Measurements from ENCODE around the gene G3BP1.

G3BP1 gene

DNA sequence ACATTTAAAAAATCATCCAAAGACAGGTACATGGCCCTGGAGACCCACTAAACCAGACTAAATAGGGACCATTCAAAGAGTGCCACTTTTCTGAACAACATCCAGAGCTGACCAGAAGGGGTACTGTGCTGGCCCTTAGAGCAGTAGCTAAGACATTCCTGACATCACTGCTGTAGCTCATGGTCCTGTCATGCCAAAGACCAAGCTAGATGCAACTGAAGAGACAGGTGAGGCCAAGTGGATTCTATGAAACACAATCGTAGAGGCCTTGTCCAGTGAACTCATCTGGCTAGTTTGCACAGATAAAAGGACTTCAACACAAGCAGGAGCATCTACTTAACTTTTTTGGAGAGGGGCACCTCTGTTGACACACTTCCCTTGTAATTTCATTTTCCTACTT, 43.3 kb downstream of the G3BP1 start:
- peaks cover 62% of the 10 kb centered on the region for H3K36me3 ChIP-seq (ENCODE audit: insufficient read depth, low read length)
- no peaks in the 10 kb centered on the region for H3F3A ChIP-seq (ENCODE audit: insufficient read depth, low read length)
- H3K4me2 ChIP-seq (ENCODE audit: low read length): no peak overlapping the region
- H2AFZ ChIP-seq (ENCODE audit: low read length): no peak overlapping the region
- H3K9ac ChIP-seq (ENCODE audit: low read length): no peak overlapping the region
- H3K9me2 ChIP-seq (ENCODE audit: low read depth, low read length): no peaks in the 10 kb centered on the region
- no peak overlapping the region for H3K4me3 ChIP-seq (ENCODE audit: low read depth, low read length, poor library complexity, severe bottlenecking)
- H3K27me3 ChIP-seq (ENCODE audit: insufficient read depth, low read length): no peaks in the 10 kb centered on the region
- no peaks in the 10 kb centered on the region for H3K4me1 ChIP-seq (ENCODE audit: insufficient read depth, low read length, severe bottlenecking)
- H4K20me1 ChIP-seq (ENCODE audit: insufficient read depth, low read length): 0 out of 2 replicates have a peak, but pooled peaks cover 3% of the 10 kb centered on the region
- no peaks in the 10 kb centered on the region for H3K79me2 ChIP-seq (ENCODE audit: insufficient read depth, low read length)
- H3K27ac ChIP-seq (ENCODE audit: low read depth, low read length, poor library complexity, severe bottlenecking): no peak overlapping the region
- no peaks in the 10 kb centered on the region for H3K9me3 ChIP-seq (ENCODE audit: low read length)
- no peak for TF ChIP-seq EZH2 (IDR thresholded peaks at IDR 0.05; ENCODE audit: borderline replicate concordance, low read length)
- TF ChIP-seq, protein P1, sequence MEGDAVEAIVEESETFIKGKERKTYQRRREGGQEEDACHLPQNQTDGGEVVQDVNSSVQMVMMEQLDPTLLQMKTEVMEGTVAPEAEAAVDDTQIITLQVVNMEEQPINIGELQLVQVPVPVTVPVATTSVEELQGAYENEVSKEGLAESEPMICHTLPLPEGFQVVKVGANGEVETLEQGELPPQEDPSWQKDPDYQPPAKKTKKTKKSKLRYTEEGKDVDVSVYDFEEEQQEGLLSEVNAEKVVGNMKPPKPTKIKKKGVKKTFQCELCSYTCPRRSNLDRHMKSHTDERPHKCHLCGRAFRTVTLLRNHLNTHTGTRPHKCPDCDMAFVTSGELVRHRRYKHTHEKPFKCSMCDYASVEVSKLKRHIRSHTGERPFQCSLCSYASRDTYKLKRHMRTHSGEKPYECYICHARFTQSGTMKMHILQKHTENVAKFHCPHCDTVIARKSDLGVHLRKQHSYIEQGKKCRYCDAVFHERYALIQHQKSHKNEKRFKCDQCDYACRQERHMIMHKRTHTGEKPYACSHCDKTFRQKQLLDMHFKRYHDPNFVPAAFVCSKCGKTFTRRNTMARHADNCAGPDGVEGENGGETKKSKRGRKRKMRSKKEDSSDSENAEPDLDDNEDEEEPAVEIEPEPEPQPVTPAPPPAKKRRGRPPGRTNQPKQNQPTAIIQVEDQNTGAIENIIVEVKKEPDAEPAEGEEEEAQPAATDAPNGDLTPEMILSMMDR (IDR thresholded peaks at IDR 0.05; ENCODE audit: low read length): no peak

DNA sequence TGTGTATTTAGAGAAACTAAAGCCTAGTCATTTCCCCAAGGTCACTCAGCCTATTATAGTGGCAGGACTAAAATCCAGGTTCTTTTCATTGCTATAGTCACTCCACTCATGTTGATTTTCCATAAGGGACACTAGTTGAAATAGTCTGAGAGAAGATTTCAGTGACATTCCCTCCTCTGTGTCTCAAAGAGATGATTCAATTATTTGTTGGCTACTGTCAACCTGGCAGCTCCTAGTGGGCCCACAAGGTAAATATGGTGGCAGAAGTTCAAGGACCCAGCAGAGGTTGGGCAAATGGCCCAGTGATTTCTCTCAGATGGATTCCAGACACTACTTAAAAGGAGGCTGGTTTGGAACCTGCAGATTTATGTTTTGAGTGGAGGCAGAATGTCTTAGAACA, 48.1 kb downstream of the G3BP1 start:
- H3K9me3 ChIP-seq (ENCODE audit: low read length): no peaks in the 10 kb centered on the region
- H3K27ac ChIP-seq (ENCODE audit: low read depth, low read length, poor library complexity, severe bottlenecking): no peak overlapping the region
- no peaks in the 10 kb centered on the region for H3F3A ChIP-seq (ENCODE audit: insufficient read depth, low read length)
- no peak overlapping the region for H3K9ac ChIP-seq (ENCODE audit: low read length)
- H4K20me1 ChIP-seq (ENCODE audit: insufficient read depth, low read length): no peaks in the 10 kb centered on the region
- no peaks in the 10 kb centered on the region for H3K27me3 ChIP-seq (ENCODE audit: insufficient read depth, low read length)
- H3K36me3 ChIP-seq (ENCODE audit: insufficient read depth, low read length): peaks cover 21% of the 10 kb centered on the region; the same call in 1 of the 2 replicates
- H3K4me2 ChIP-seq (ENCODE audit: low read length): no peak overlapping the region
- H3K4me3 ChIP-seq (ENCODE audit: low read depth, low read length, poor library complexity, severe bottlenecking): no peak overlapping the region
- H3K79me2 ChIP-seq (ENCODE audit: insufficient read depth, low read length): no peaks in the 10 kb centered on the region
- no peak for TF ChIP-seq EZH2 (IDR thresholded peaks at IDR 0.05; ENCODE audit: borderline replicate concordance, low read length)
- TF ChIP-seq, protein P1 (IDR thresholded peaks at IDR 0.05; ENCODE audit: low read length): no peak
- H2AFZ ChIP-seq (ENCODE audit: low read length): no peak overlapping the region
- H3K9me2 ChIP-seq (ENCODE audit: low read depth, low read length): no peaks in the 10 kb centered on the region
- no peaks in the 10 kb centered on the region for H3K4me1 ChIP-seq (ENCODE audit: insufficient read depth, low read length, severe bottlenecking)

DNA sequence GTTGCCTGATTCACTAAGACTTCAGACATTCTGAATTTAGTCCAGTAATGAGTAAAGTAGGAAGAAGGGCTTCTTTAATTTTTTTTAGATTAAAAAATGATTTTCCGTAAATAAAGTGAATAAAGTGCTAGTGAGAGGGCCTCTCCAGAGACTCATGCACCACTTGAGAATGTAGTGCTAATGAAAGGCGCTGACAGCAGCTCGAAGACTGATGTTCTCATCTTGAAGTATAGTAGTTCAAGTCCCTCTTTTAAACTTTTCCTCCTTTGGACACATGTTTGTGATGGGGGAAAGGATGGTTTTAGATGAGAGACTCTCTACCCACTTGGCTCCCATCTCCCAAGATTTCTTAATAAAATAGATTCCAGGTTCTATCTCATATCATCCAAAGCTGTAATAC, 48.5 kb downstream of the G3BP1 start:
- H3K36me3 ChIP-seq (ENCODE audit: insufficient read depth, low read length): peaks cover 17% of the 10 kb centered on the region; the same call in 1 of the 2 replicates
- no peak overlapping the region for H3K4me2 ChIP-seq (ENCODE audit: low read length)
- H3K79me2 ChIP-seq (ENCODE audit: insufficient read depth, low read length): no peaks in the 10 kb centered on the region
- no peak overlapping the region for H3K9ac ChIP-seq (ENCODE audit: low read length)
- H3K9me2 ChIP-seq (ENCODE audit: low read depth, low read length): no peaks in the 10 kb centered on the region
- no peak overlapping the region for H3K4me3 ChIP-seq (ENCODE audit: low read depth, low read length, poor library complexity, severe bottlenecking)
- H2AFZ ChIP-seq (ENCODE audit: low read length): no peak overlapping the region
- no peak for TF ChIP-seq EZH2 (IDR thresholded peaks at IDR 0.05; ENCODE audit: borderline replicate concordance, low read length)
- TF ChIP-seq, protein P1 (IDR thresholded peaks at IDR 0.05; ENCODE audit: low read length): no peak
- no peak overlapping the region for H3K27ac ChIP-seq (ENCODE audit: low read depth, low read length, poor library complexity, severe bottlenecking)
- H3F3A ChIP-seq (ENCODE audit: insufficient read depth, low read length): no peaks in the 10 kb centered on the region
- H3K9me3 ChIP-seq (ENCODE audit: low read length): no peaks in the 10 kb centered on the region
- no peaks in the 10 kb centered on the region for H3K4me1 ChIP-seq (ENCODE audit: insufficient read depth, low read length, severe bottlenecking)
- H4K20me1 ChIP-seq (ENCODE audit: insufficient read depth, low read length): no peaks in the 10 kb centered on the region
- H3K27me3 ChIP-seq (ENCODE audit: insufficient read depth, low read length): no peaks in the 10 kb centered on the region

Data from OCI-LY1 (cell line).